Measurements from ENCODE around the gene MED25. TPM values are rescaled to one million over a fixed set of nuclear protein-coding genes. Genes with fewer than 3 reads are reported as not detected.

Gene MED25
- total and polyA plus RNA-seq, 9 of the 15 experiments (the other 6 are each of a cell fraction or from before 2014, with no cell fraction given), result 4.1 to 93.9 (median 19.3) TPM

DNA sequence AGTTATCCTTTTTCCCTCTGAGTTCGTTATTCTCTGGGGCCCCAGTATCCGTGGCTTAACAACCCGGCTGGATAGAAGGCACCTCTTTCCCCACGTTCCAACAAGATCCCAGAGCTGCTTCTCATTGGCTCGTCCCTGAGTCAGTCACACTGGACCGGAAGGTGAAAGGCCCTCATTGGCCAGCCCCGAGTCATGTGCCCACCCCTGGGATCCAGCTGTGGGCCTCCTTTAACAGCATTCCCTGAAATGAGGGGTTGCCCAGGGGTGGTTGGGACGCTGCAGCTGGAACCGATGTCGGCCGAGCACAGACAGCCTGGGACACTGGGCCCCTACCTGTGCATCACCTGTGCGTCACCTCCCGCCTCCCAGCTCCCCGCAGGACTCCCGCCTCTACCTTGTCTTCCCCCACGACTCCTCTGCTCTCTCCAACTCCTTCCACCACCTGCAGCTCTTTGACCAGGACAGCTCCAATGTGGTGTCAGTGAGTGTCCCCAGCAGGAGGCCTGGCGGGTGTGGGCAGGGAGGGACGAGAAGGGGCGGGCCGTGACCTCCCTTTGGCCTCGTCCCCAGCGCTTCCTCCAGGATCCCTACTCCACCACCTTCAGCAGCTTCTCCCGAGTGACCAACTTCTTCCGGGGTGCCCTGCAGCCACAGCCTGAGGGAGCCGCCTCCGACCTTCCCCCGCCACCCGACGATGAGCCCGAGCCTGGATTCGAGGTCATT lies 63.7 kb downstream of the MED25 start (continued):
- TF ChIP-seq RAD21 (CRISPR knock-in tag; conservative IDR thresholded peaks at IDR 0.05 in 1 of 2, IDR thresholded peaks at IDR 0.05 in 1 of 2) (no peak), ZNF121 (CRISPR knock-in tag; conservative IDR thresholded peaks at IDR 0.05) (no peak), STAT5B (CRISPR knock-in tag; IDR thresholded peaks at IDR 0.05) (no peak), TRIM24 (IDR thresholded peaks at IDR 0.05) (no peak), MYBL2 (IDR thresholded peaks at IDR 0.05; ENCODE audit: low read depth) (no peak), MYBL2 (CRISPR knock-in tag; IDR thresholded peaks at IDR 0.05; ENCODE audit: borderline replicate concordance) (no peak), RBM25 (IDR thresholded peaks at IDR 0.05; ENCODE audit: low read depth, low read length, severe bottlenecking) (peak; percentile 54), HDAC2 (IDR thresholded peaks at IDR 0.05) (no peak), TEAD4 (IDR thresholded peaks at IDR 0.05; ENCODE audit: low read length) (no peak), TEAD4 (CRISPR knock-in tag; IDR thresholded peaks at IDR 0.05; ENCODE audit: borderline replicate concordance) (no peak), FOXJ2 (tag; IDR thresholded peaks at IDR 0.05) (no peak), PHTF2 (CRISPR knock-in tag; IDR thresholded peaks at IDR 0.05) (no peak), RBM39 (optimal IDR thresholded peaks at IDR 0.05; ENCODE audit: low read depth, low read length) (no peak), PCBP1 (IDR thresholded peaks at IDR 0.05; ENCODE audit: low read depth, low read length, poor library complexity, severe bottlenecking) (no peak)
- TF ChIP-seq, protein P1, sequence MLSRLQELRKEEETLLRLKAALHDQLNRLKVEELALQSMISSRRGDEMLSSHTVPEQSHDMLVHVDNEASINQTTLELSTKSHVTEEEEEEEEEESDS (CRISPR knock-in tag; IDR thresholded peaks at IDR 0.05), result no peak
- TF ChIP-seq, protein P2, sequence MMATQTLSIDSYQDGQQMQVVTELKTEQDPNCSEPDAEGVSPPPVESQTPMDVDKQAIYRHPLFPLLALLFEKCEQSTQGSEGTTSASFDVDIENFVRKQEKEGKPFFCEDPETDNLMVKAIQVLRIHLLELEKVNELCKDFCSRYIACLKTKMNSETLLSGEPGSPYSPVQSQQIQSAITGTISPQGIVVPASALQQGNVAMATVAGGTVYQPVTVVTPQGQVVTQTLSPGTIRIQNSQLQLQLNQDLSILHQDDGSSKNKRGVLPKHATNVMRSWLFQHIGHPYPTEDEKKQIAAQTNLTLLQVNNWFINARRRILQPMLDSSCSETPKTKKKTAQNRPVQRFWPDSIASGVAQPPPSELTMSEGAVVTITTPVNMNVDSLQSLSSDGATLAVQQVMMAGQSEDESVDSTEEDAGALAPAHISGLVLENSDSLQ (IDR thresholded peaks at IDR 0.05), result peak; percentile 97
- TF ChIP-seq, protein P3, sequence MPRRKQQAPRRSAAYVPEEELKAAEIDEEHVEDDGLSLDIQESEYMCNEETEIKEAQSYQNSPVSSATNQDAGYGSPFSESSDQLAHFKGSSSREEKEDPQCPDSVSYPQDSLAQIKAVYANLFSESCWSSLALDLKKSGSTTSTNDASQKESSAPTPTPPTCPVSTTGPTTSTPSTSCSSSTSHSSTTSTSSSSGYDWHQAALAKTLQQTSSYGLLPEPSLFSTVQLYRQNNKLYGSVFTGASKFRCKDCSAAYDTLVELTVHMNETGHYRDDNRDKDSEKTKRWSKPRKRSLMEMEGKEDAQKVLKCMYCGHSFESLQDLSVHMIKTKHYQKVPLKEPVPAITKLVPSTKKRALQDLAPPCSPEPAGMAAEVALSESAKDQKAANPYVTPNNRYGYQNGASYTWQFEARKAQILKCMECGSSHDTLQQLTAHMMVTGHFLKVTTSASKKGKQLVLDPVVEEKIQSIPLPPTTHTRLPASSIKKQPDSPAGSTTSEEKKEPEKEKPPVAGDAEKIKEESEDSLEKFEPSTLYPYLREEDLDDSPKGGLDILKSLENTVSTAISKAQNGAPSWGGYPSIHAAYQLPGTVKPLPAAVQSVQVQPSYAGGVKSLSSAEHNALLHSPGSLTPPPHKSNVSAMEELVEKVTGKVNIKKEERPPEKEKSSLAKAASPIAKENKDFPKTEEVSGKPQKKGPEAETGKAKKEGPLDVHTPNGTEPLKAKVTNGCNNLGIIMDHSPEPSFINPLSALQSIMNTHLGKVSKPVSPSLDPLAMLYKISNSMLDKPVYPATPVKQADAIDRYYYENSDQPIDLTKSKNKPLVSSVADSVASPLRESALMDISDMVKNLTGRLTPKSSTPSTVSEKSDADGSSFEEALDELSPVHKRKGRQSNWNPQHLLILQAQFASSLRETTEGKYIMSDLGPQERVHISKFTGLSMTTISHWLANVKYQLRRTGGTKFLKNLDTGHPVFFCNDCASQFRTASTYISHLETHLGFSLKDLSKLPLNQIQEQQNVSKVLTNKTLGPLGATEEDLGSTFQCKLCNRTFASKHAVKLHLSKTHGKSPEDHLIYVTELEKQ (CRISPR knock-in tag; IDR thresholded peaks at IDR 0.05), result no peak
- TF ChIP-seq, protein P4, sequence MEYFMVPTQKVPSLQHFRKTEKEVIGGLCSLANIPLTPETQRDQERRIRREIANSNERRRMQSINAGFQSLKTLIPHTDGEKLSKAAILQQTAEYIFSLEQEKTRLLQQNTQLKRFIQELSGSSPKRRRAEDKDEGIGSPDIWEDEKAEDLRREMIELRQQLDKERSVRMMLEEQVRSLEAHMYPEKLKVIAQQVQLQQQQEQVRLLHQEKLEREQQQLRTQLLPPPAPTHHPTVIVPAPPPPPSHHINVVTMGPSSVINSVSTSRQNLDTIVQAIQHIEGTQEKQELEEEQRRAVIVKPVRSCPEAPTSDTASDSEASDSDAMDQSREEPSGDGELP (CRISPR knock-in tag; IDR thresholded peaks at IDR 0.05; ENCODE audit: borderline replicate concordance), result no peak
- TF ChIP-seq, protein P5, sequence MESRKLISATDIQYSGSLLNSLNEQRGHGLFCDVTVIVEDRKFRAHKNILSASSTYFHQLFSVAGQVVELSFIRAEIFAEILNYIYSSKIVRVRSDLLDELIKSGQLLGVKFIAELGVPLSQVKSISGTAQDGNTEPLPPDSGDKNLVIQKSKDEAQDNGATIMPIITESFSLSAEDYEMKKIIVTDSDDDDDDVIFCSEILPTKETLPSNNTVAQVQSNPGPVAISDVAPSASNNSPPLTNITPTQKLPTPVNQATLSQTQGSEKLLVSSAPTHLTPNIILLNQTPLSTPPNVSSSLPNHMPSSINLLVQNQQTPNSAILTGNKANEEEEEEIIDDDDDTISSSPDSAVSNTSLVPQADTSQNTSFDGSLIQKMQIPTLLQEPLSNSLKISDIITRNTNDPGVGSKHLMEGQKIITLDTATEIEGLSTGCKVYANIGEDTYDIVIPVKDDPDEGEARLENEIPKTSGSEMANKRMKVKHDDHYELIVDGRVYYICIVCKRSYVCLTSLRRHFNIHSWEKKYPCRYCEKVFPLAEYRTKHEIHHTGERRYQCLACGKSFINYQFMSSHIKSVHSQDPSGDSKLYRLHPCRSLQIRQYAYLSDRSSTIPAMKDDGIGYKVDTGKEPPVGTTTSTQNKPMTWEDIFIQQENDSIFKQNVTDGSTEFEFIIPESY (CRISPR knock-in tag; IDR thresholded peaks at IDR 0.05), result peak; percentile 84; the same call in 1 of the 2 replicates

Measured in K562 (cell line).